Renal cortex interstitium (tissue), 11 donors: ENCODE results near the gene HS6ST3. TPM values are rescaled to one million over a fixed set of nuclear protein-coding genes. Genes with fewer than 3 reads are reported as not detected.

Experiments
- DNase-seq, 11 donors: peaks; one replicate each; pipeline ENCODE4 v3.0.0-alpha.2; 2013; ENCODE audit warnings: low read depth in 9 of 11, low spot score in 4 of 11; ENCODE audit errors: extremely low read depth in 1 of 11
- polyA plus RNA-seq, 3 donors: library from polyadenylated mRNA; unstranded; fragments of 120-200 nt; gene quantifications; one replicate each; pipeline ENCODE4 v1.2.1, GENCODE V29; 2013; ENCODE audit not compliant: insufficient read length in 3 of 3

HS6ST3 gene
- polyA plus RNA-seq, 3 donors: 2.8 to 4.2 (median 2.8) TPM

DNA sequence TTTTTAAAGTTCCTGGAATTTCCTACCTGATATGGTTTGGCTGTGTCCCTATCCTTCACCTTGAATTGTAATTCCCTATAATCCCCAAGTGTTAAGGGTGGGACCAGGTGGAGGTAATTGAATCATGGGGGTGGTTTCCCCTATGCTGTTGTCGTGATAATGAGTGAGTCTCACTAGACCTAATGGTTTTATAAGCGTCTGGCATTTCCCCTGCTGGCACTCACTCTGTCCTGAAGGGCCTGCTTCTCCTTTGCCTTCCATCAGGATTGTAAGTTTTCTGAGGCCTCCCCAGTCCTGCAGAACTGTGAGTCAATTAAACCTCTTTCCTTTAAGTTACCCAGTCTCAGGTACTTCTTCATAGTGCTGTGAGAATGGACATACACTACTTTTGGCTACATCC, 298.7 kb downstream of the HS6ST3 start:
- no peak for DNase-seq

- DNase-seq: no peak
Measured at GRCh38 chr13:96391606-96392005, 301.7 kb downstream of the HS6ST3 start.

- DNase-seq: no peak
Measured at GRCh38 chr13:96397807-96398206, 307.9 kb downstream of the HS6ST3 start.

GRCh38 chr13:96398486-96398885, 308.6 kb downstream of the HS6ST3 start:
- DNase-seq: no peak

DNA sequence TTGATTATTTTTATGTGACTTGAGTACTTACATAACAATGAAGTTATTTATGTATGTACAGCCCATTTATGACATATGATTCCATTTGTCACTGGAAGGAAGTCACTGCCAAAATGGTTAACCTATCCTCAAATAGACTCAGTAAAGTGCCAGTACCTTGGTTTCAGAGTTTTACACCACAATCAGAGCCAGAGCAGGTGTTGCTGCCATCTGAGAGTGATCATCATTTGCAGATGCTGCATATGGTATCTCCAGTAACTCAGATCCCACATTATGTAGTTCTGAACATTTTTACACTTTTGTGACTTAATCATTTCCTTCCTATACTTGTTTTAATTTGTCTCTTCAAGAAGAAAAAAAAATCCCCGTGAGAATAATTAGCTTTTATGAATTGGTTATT, 313.3 kb downstream of the HS6ST3 start:
- DNase-seq: no peak

DNA sequence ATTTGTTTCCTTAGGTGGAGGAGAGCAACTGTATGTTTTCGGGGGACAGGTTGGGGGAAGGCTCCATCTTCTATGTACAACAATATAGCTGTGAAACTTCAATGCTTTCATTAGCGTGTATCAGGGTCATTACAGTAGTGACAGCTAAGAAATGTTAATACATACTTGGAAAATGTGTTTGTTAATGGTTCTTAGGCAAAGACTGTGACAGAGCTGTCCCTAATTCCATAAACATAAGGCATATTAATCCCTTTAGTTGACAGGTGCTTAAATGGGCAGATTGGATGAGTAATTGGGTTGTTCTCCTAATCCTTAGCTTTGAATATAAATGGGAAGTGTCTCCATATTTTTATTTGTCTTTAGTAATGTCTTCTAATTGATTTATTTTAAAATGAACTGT, 313.7 kb downstream of the HS6ST3 start:
- DNase-seq: no peak

GRCh38 chr13:96415831-96416385, 326.0 kb downstream of the HS6ST3 start:
- no peak for DNase-seq

DNA sequence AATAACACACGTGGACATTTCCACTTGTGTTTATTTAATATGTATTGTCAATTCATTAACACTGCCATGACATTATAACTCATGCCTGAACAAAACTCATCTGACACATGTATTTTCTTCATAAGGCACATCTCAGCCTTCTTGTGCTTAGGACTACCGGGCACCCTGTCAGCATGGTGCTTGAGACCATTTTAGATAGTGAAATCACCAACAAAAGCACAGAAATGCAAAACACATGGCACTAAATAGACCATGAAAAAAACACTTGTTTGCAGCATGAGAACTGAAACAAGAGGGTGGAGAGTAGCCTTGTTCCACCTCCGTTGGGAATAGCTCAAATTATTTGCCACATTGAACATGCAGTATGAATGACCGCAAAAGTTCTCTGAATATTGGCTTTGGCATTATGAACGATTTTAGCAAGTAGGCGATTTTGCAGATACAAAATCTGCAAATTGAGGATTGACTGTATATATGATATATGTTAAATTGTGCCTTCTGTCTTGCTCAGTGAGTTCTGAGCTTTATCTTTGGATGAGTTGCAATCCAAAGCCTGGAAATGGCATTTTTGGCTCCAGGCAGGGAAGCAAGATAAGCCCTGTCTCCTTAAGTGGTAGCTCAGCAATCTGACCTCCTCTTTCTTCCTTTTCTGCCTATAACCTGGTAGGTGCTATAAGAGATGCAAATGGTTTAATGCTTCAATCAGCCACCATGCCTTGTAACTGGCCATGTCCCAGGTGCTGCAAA, 328.2 kb downstream of the HS6ST3 start:
- DNase-seq: no peak

DNA sequence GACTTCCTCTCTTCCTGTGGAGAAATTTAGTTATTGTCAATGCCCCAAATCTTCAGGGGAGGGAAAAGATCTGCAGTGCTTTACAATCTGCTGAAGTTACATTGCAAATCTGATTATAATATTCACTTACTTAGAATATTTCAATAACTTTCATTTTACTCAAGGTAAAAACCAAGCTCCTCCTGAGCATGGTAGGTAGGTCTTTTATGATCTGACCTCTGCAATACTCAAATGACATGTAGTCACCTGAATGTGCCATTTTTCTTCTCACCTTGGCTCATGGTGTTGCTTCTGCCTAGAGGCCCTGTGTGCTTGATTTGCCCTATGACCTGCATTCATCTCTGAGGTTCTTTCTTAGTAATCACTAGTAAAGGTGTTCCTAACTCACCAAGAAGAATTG, 331.4 kb downstream of the HS6ST3 start:
- DNase-seq: no peak

DNA sequence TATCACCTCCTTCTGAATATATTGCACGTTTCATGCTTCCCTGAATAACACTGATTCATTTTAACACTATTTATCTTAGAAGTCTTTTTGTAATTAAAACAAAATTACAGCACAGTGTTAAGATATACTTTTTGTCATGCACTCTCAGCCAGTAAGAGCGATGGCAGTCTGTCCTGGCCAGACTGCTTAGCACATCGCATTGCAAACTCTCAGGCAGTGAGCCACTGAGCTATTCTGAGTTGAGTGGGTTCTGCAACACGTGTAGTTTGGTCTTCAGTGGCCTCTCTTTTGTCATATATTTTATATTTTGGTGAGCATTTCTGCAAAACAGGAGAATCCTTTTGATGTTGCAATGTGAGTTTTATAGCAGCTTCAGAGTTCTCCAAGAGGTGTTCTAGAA, 332.1 kb downstream of the HS6ST3 start:
- DNase-seq: no peak

- DNase-seq: no peak
Measured at GRCh38 chr13:96426167-96426566, 336.3 kb downstream of the HS6ST3 start.

DNA sequence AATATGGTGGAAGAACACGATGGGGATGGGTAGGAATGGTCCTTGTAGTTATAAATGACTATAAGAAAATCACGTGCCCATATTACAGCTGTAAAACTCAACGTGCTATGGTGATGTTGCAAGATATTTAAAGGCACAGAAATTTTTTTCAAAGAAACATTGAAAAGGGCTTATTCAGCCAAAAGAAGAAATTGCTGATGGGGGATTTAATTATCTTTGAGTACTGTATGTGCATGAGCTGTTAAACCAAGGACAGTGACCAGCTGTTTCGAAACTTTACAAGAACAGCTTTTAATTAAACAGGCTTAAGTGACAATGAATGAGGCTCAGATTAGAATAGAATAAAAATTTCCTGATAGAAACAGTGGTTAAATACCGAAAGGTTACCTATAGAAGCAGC, 339.0 kb downstream of the HS6ST3 start:
- peak in 7 of 11 donors; percentile 0 to 18 (median 5) for DNase-seq

DNA sequence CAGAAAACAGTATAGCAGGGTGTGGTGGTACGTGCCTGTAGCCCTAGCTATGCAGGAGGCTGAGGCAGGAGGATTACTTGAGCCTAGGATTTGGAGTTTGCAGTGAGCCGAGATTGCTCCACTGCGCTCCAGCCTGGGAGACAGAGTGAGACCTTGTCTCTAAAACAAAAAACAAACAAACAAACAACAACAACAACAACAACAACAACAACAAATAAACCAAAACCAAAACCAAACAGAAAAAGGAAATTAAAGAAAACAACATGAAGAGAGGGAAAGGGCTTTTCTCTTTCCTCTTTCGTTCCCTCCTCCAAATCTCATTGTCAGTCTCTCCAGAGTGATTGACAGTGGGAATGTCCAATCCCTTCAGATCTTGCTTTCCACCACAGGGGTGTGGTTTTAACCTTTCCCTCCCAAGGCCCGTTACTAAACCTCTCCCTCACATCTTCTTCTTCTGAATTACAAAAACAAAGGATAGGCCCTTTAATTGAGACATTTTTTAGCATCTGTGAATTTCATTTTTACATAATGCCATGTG, 341.2 kb downstream of the HS6ST3 start:
- DNase-seq: no peak

DNA sequence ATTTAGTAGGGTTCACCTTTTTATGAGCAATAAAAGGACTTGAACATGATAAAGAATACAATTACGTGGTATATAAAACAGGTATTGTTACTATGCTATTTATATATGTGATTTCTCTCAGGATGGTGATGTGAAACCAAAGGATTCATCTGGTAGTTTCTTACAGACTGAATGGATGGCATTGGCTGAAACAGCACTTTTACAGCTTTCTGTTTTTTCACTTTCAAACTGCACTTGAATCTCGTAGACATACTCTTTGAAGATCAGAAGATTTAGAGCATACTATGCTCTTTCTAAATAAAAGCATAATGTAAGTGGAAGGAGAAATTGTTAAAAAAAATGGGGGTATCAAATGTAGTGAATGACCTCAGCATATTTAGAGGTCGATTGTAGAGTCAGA, 354.8 kb downstream of the HS6ST3 start:
- DNase-seq: no peak

GRCh38 chr13:96449920-96450319, 360.0 kb downstream of the HS6ST3 start:
- DNase-seq: no peak

- DNase-seq: no peak
Measured at GRCh38 chr13:96450326-96451020, 360.6 kb downstream of the HS6ST3 start.

DNA sequence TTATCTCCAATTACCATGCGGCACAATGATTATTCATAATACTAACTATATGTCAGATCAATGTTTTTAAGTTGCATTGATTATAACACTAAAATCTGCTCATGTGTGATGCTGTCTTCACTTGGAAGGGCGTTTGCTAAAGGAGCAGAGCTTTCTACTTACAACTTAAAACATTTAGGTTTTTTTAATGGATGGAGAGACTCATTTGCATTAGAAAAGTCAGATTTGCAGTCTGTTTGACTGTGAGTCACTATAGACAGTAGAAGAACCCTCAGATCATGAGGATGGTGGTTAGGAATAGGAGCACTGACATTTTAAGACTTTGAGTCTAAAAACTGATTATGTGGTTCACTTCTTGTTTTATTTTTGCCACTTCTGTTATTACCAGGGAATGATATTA, 364.6 kb downstream of the HS6ST3 start:
- DNase-seq: no peak

DNA sequence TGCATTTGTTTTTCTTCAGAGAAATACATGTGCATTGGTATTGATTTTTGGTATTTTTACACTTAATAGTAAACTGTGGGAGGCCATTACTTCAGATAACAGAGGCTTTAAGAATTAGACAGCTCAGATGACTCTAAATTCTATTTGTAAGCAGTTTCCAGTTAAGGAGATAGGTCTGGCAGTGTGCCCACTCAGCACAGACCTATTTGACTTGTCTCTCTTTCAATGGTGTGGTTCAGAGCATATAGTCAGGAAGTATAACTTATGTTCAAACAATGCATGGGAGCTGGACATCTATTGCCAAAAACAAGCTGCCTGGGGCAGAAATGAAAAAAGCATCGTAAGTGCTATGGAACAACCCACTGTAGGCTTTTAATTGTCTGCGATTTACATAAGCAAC, 370.7 kb downstream of the HS6ST3 start:
- peak in 2 of 11 donors; percentile 19 to 29 for DNase-seq

DNA sequence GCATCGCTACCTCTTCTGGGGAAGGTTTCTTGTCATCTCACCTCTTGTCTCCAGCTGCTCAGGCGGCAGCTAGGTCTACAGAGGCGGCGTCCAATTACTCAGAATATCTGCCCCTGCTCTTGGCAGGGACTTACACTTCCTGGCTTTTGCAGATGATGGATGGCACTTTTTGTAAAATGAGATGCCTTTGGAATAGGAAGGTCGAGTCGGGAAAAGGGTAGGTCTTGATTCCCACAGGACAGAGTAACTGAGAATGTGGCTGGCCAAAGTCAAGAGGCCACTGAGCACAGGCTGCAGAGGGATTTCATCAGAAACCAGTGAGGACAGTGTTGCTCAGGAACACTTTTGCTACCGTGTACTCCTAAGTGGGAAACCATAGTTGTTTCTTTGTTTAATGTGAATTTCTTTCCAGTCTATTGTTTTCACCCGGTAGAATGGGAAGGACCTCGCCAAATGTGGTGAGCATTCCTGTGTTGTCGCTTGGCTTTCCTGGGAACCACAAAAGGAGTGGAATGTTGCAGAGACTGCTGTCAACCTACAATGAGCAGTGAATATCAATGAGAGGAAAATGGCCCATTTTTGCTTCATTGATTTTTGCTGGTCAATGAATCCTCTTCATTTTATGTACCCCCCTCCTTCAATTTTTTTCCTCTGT, 383.7 kb downstream of the HS6ST3 start:
- DNase-seq: peak in 1 of 11 donors; percentile 7

GRCh38 chr13:96474181-96474557, 384.3 kb downstream of the HS6ST3 start:
- no peak for DNase-seq
